K562 (cell line): ENCODE measurements around the gene KCND1.

Source experiments
- FOXA1 ChIP-seq: fragments of 450-650 bp; IDR thresholded peaks from 2 replicates; pipeline ENCODE4 v1.6.1; 2016; ENCODE audit warnings: mild to moderate bottlenecking, borderline replicate concordance
- PYGO2 ChIP-seq: fragments of 450-650 bp; IDR thresholded peaks from 2 replicates; pipeline ENCODE4 v1.6.1; 2016; ENCODE audit warnings: mild to moderate bottlenecking, missing genetic modification characterization, moderate library complexity, missing compliant biosample characterization
- RFX1 ChIP-seq: fragments of 450-650 bp; IDR thresholded peaks from 2 replicates; pipeline ENCODE4 v1.6.1; 2016; ENCODE audit warnings: mild to moderate bottlenecking, moderate library complexity
- ZBTB5 ChIP-seq: fragments of 450-650 bp; IDR thresholded peaks from 2 replicates; pipeline ENCODE4 v1.6.1; 2017; ENCODE audit warnings: antibody characterized with exemption
- ZNF134 ChIP-seq: fragments of 250-450 bp; sonication (Bioruptor Pico); conservative IDR thresholded peaks from 2 replicates; pipeline ENCODE4 v1.4.0; 2020

DNA sequence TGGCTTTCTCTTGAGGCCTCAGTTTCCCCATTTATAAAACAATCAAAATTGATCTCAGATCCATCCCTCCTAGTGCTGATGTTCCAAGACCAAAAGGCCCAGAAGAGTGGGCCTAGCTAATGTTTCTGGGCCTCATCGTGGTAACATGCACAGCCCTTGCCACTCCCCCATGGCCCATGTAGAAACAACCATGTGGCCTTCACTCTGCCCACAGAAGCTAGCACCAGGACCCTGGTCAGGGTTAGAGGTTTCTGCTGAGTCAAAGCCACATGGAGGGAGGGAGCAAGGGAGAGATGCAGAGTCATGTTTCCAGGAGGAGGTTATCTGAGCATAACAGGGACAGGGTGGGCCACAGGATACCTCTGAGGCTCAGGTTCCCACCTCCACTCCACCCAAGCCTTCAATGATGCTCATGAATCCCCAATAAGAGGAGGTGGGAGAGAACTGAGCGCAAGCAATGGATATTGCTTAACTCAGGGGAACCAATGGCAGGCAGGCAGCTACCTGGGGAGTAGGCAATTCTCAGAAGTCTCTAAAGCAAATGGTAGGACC lies 31.2 kb downstream of the KCND1 start:
- TF ChIP-seq ZNF134 (CRISPR knock-in tag) = no peak
- TF ChIP-seq PYGO2 (tag) = no peak
- no peak for TF ChIP-seq ZBTB5
- TF ChIP-seq FOXA1 = no peak
- no peak for TF ChIP-seq RFX1
